HuH-7 (cell line): ENCODE results near the gene ATP5F1B.
A peak's percentile ranks its signal among the peaks of the same experiment; 100 is the strongest.
"Not testable (repeated sequence)": the region's sequence is repeated elsewhere in the genome, so short reads cannot be mapped to it uniquely, and the experiment has no call there.

ENCODE experiments used
- DNase-seq: peaks from one replicate; pipeline ENCODE4 v3.0.0; 2011; ENCODE audit warnings: low spot score

ATP5F1B gene

DNA sequence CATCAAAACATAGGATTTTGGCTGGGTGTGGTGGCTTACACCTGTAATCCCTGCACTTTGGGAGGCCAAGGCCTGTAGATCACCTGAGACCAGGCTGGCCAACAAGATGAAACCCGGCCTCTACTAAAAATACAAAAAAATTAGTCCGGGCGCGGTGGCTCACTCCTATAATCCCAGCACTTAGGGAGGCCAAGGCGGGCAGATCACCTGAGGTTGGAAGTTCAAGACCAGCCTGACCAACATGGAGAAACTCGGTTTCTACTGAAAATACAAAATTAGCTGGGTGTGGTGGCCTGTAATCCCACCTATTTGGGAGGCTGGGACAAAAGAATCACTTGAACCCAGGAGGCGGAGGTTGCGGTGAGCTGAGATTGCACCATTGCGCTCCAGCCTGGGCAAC, 2.2 kb upstream of the ATP5F1B start:
- DNase-seq: not testable (repeated sequence)

DNA sequence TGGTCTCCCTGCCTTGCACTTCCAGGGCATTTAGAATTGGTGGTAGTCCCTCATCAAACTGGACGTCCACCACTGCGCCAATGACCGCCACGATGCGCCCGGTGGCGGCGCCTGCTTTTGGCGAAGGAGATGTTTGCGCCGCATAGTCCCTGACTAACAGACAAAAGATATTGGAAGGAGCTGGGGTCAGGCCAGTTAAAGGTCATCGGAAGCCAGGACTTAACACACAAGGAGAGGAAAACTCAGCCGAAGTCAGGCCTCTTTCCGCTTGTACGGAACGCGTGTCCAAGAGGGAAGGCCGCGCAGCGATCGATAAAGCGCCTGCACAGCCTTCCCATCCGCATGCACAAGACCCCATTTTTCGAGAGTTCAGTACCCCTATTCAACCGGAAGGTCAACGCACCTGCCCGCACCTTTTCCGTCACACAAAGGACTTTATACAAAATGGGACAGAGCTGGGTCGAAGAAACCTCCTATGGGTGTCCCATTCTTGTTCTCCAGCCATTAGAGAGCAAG, 525 bp downstream of the ATP5F1B start:
- DNase-seq: no peak

DNA sequence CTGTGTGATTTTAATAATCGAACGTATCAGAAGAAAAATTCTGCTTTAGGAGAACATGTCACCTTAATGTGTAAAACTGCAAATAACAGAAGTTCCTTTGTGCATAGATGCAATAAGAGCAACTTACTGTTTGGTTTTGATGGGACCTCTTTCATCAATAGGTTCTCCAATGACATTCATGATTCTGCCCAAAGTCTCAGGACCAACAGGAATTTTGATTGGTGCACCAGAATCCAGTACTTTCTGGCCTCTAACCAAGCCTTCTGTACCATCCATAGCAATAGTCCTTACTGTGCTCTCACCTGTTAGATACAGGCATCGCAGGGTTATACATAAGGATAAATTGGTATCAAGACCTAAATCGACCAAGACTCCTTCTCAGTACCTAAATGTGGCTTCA, 1.1 kb downstream of the ATP5F1B start:
- DNase-seq: no peak

DNA sequence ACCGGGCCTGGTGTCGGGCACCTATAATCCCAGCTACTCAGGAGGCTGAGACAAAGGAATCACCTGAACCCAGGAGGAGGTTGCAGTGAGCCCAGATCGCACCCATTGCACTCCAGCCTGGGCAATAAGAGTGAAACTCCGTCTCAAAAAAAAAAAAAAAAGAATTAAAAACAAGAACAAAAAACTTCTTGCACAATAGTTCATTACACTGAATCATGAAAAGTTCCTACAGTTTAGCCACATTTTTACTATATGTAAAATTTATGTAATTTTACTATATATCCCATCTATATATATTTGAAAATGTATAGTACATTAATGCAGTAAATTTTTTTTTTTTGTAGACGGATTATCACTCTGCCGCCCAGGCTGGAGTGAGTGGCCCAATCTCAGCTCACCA, 4.6 kb downstream of the ATP5F1B start:
- no peak for DNase-seq

DNA sequence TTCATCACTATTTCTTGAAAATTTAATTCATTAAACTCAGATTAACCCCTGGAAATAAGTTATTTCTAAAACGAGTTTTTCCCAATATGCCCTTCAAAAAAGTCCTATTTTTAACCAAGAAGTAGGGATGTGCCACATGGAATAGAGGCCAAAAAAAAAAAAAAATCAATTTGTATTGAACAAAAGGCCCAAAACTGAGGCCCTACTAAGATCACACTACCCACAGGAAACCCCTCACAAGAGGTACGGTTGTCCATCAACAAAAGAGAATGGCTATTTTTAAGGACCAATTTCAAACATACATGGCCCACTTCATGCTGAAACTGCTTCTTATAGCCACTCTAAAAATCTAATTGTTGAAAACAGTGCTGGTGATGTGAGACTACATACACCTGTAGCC, 8.2 kb downstream of the ATP5F1B start:
- no peak for DNase-seq

DNA sequence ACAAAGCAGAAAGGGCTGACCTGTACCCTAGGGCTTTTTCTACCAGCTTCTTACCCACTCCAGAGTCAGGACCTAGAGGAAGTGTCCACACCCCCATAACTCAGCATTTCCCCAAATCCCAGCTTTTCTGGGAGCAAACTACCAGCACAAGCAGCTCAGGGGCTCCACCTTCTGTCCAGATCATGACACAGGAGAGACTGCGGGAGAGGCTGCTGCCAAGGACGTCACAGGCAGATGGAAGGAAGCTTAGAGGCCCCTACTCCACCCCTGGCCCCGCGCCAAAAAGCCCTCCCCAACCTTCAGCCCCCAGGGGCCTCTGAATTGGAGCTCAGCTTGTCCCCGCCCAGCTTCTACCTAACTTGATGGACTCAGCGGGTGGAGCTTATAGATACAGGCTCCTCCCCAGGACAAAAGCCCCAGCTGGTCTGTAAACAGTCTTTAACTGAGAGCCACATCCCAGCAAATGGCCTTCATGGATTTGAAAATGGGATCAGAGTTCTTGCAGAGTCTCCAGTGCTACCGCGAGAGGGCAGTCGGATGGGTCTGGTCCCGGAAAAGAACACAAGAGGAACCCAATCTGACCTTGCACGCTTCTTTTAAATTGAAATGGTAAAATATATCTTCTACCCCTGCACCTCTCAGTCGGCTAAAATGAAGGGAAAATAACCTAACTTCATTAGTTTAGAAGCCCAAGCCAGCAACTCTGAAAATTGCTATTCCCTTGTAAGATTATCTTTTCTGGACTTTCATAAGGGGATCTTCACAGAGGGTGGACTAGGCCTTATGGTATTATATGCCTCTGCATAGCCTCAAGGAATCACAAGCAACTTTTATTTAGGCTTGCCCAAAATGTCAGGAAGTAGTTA, 8.9 kb downstream of the ATP5F1B start:
- peak; percentile 94 for DNase-seq

DNA sequence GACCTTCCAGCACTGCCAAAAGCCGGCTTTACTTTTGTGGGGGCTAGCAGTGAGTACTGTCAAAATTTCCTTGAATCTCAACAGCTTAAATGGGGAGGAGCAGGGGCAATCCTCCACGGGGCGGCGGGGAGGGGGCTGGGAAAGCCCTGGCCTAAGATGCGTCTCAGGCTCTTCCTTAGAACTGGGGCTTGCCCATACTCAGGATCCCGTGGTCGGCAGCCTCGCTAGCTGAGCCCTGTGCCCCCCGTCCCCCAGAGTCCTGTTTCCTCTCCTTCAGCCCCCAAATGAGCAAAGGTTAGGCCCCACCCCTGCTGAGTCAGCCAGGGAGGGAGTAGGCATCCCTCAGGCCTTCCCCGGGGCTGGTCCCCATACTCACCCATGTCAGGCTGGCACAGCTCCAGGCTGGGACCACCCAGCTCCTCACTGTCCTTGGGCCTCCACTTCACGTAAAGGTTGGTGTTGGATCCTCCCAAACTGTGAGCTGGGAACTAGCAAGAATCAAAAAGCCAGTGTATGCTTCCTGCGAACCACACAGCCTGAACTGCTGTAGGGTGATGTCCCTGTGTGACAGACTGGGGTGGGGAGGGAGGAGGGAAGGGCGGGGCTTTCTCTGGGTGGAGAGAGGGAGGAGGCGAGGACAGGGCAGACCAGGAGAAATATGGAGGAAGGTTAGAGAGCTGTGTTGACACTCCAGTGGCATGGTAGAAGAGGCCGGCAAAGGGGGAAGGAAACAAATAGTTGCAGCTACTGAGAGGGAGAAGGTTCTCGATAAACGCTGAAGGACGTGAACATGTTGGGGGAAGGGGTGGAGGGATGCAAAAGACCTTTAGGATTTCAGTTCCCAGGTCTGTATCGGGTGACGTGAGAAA, 9.7 kb downstream of the ATP5F1B start:
- peak; percentile 90 for DNase-seq

DNA sequence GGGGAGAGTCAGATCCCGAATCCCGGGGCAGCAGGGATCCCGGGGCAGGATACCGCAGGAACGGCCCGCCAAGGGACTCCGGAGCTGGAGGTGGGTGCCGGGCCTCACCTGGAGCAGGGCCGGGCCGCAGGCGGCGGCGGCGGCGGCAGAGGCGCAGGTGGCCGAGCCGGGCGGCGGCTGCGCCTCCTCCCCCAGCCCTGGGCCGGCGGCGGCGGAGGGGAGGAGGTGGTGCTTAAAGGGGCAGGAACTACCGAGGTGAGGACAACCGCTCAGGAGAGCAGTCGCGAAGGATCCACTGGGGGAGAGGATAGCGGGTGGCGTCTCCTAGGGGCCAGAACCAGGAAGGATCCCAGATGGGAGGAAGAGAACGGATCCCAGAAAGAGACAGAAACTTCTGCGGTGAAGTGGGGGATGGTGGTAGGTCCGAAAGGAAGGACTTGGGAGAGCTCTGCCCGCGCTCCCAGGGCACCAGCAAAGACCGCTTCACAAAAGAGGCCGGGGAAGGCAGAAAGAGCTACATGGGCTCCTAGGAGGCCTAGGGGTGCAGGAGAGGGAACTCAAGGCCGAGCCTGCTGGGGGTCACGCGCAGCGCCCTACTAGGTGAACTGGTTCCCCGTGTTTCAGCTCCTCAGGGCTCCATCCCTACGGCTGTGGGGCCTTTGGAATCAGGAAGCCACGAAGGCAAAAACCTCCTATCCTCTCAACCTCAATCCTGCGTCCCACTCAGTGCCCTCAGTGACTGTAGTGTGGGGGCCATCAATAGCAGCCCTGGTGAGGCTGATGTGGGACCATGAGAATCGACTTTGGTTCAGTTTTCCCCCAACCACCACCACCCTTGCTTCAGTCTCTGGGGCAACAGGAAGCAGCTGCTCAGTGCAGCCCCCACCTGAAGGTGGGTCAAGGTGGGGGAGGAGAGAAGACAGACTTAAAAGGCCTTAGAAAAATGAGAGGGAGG, 10.7 kb downstream of the ATP5F1B start:
- DNase-seq: peak; percentile 88

DNA sequence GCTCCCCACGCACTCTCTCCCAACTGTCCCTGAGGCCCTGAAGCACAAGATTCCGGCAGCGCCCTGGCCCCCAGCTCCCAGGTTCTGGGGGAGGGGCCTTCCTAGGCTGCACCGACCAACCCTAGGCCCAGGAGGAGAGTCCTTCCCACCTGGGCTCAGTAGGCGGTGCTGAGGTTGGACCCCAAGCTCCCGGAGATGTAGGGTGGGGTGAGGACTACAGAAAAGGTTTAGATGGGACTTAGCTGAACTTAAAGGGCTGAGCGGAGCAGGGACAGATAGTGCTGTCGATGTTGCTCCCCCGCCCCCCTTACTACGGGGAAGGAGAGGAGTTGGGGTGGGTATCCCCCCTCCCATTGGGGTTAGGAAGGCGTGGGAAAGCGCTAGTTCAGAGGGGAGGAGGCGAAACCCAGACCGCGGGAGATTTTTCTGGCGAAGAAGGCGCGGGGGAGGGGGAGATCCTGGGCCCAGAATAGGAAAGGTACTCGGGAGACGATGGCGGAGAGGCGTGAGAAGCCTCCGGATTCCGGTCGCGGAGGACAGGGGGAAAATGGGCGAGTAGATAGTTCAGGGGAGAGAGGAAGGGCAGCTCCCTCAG, 11.4 kb downstream of the ATP5F1B start:
- peak; percentile 78 for DNase-seq

DNA sequence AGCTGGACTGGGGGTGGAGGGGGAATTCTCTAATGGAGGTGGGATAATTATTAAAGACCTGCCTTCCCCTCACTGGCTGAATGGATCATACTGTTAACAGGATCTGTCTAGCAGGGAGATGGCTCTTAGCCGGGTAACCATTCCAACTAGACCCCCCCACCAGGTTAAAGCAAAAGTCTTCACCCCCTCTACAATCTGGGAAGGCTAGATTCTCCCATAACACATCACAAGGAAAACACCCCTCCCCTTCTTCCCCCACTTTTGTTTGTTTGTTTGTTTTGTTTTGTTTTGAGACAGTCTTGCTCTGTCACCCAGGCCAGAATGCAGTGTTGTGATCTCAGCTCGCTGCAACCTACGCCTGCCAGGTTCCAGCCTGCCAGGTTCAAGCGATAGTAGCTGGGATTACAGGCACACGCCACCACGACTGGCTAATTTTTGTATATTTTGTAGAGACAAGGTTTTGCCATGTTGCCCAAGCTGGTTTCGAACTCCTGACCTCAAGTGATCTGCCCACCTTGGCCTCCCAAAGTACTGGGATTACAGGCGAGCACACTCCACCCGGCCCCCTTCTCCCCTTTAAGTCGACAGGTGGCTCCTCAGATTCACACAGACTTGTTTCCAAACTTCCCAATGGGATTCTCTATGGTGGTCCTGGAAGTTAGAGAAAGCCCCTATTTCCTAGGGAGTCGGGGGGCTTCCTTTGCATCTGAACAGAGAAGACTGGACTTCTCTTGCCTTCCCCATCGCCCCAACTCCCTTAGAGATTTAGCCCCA, 12.1 kb downstream of the ATP5F1B start:
- no peak for DNase-seq

DNA sequence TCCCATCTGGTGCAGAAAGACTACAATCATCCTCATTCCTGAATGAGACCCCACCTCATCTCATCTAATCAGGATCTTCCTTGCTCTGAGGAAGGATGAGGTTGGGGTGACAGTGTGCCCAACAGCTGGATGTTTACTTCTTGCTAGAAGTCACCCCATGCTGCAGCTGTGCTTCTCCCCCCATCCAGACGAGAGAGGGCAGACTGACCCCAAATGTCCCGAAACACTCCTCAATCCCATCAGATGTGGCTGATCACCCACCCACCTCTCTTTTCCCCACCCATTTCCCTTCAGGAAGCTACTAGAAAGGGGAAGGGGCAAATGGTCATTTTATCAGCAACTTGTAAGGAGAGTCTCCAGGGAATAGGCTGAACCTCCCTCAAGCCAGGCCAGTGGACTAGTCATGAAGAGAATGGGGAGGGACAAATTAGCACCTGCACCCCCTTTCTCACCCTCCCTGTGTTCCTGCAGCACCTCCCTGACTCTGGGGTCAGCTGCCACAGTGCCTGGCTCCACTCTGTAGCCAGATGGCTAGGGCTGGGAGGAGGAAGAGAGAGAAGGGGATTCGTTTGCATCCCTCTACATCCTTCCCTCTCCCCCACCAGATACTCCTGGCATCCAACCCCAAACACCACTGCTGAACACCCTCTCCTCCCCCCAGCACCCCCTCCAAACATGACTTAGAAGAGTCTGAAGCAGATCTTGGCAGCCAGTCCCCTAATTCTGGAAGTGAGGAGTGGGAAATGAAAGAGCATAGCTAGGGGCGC, 12.9 kb downstream of the ATP5F1B start:
- no peak for DNase-seq

DNA sequence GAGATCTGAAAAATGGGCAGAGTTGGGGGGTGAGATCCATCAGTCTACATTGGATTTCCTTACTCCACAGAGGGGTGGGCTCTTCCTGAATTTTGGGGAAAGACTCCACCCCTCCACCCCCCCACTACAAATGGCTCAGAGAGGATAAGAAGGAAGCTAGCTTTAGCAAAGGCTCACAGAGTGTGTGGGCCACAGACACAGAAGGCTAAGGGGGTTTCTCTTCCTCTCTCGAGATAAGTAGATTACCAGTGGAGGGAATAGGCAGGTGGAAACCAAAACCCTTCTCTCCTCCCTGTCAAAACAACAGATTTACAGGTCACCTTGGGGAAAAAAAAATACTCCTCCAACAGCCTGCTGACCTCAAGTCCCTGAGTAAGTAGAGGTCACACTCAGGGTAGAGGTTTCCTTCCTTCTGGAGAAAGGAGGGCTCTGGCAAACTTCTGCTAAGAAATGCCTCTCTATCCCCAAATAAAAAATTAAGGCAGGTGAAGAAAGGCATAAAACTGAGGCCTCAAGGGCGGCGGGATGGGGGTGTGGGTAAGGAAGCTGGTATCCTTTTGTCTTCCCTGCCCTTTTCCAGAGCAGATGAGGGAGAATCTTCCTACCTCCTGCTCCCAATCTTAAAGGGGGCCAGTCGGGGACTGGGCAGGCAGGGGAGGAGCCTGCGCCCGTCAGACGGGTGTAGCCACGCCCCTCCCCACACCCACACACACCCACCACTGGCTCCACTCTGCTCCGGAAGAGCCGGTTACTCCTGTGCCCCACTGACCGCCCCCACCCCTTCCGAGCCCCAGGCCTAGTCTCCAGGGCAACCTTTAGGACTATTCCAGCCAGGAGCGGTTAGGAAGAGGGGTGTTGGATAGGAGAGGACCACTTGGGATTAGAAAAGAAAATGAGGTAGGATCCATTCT, 13.7 kb downstream of the ATP5F1B start:
- DNase-seq: peak; percentile 74

DNA sequence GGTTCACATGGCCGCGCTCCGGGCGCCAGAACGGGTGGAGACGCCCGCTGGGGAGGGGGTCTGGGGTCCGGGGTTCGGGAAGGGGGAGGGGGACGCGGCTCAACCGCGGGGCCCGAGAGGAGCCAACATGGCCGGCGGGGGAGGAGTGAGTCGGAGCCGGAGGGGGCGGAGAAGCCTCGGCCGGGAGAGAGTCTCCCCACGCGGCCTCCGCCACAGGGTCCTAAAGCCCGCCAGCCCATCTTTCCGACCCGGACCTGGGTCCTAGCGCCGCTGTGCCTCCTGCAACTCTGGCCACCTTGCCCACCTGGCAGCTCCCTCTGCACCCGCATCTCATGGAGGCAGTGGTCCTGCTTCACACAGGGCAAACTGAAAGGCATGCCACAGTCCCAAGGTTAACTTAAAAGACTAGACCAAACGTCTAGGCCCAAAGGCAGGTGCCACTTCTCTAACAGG, 15.6 kb downstream of the ATP5F1B start, which contains the start of gene BAZ2A:
BAZ2A (minus strand) TSS at position 147 of the 453 bp plus-strand sequence. CDS start 12,796 bp downstream, outside the sequence.
- DNase-seq: peak; percentile 90

DNA sequence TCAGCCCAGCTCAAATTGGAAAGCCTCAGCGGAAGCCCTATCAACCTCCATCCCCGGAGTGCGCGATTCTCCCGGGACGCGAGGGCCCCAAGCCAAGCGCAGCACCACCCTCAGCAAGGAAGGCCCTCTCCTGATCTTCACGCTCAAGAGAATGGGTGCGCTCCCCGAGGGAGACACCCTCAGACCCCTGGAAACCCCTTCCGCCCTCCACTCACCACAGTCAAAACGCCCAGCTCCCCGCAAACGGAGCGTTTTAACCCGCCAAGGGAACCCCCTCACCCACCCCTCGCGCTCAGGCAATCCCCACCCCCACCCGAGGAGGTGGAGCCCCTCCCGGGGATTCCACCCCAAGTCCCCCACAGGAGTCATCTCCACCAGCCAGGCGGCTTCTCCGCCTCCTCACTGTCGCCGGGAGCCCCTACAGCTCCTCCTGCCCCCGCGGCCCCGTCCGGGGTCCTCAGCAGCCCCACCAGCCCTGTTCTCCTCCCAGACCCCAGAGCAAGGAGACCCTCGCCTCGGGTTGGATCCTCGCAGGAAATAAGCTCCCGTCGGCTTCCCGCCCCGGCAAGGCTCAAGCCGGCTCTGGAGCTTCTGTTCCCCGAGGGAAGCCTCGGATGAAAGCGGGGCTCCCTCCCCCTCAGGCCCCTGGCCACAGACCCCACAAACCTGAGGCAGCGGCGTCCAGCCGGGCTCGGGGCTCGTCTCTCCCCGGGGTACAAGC, 16.2 kb downstream of the ATP5F1B start:
- DNase-seq: no peak

DNA sequence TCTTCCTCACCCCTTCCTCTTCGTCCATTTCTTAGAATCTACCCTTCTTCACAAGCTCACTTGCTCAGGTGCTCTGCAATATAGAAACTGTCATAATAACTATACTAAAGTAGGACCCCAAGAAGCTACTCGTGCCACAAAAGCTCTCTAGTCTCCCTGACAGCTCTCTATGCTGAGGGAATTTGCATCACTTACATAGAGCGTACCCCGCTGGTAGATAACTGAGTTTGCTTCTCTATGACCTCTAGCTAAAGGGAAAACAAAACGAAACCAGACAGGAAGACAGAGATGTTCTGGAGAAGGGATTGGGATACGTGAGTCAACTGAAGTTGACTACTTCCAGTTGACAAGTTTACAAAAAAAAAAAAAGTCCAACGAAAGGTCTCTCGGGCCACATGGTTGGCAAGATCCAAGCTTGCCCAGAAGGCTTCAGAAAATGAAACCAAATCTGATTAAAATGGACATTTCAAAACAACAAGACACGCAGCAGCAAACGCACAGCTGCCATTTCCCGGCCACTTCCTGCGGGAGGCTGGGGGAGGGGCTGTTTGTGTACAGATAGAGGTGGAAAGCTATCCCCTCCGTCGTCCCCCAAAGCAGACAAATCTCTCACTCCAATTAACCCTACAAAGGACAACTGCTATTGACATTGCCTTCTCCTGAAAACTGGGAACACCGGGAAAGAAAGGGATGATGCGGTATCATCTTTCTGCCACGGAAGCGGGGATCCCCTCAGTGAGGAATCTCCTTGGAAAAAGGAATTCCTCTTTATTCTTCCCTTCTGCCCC, 16.9 kb downstream of the ATP5F1B start:
- no peak for DNase-seq

DNA sequence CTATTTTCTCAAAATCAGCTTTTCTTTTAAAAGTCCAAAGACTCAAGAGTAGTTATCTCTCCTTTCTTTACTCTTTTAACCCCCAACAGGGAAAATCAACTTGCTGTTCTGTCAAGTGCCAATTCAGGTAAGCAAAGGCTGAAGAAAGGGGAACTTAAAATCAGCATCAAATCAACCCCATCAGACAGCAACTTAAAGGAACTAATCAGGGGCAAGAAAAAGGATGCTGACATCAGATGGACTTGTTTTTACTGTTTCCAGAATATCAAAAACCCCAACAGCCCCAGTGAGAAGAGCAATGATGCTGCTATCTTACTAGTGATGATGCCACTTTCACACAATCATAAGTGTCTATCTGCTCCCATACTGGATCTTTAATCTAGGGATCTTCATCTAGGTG, 19.1 kb downstream of the ATP5F1B start:
- DNase-seq: no peak

DNA sequence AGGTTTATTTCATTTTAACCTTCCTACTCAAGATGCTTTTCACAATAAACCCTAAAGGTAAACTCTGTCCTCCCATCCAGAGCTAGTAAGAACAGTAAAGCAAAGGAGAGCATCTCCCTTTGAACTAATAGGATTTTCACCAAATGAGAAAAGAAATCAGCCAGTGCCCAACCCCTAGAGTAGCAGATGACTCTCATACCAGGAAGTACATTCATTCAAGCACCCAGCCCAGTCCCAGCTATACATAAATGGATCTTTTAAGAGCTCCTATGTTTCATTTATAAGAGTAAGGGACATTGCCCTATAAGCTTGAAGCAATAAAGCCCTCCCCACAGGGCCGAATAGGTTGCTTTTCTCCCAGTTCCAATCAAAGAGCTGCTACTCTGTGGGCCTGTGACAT, 23.2 kb downstream of the ATP5F1B start:
- no peak for DNase-seq
